Measurements from ENCODE around the gene OR6K3.

Gene OR6K3

GRCh38 chr1:158686111-158687009 is 34.2 kb downstream of the OR6K3 start, which contains the start of gene SPTA1:
TSS of gene SPTA1 (minus strand) at chr1:158686715. CDS start at chr1:158686517, 198 bp downstream.
- no peak for DNase-seq

- no peak for DNase-seq
Measured at GRCh38 chr1:158685085-158685484, 35.4 kb downstream of the OR6K3 start.

DNA sequence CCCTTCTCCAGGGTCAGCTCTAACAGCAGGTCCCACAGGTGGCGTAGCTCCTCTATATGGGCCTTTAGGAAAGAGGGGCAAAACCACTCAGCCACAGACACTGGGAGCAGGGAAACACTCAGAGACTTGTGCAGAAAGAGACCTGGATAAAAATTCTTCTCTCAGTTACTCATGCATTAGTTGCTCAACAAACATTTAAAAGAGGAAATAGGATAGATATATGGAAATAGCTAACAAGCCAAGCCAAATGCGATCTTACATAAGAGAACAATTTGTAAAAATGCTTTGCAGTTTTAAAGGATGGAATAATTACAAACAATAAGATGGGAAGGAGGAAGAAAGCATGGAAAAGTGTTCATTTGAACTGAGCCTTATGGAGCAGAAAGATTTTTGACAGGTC is 38.9 kb downstream of the OR6K3 start:
- DNase-seq = no peak

- DNase-seq = no peak
Measured at GRCh38 chr1:158679289-158679688, 41.2 kb downstream of the OR6K3 start.

GRCh38 chr1:158675563-158676323 is 44.8 kb downstream of the OR6K3 start:
- no peak for DNase-seq

DNA sequence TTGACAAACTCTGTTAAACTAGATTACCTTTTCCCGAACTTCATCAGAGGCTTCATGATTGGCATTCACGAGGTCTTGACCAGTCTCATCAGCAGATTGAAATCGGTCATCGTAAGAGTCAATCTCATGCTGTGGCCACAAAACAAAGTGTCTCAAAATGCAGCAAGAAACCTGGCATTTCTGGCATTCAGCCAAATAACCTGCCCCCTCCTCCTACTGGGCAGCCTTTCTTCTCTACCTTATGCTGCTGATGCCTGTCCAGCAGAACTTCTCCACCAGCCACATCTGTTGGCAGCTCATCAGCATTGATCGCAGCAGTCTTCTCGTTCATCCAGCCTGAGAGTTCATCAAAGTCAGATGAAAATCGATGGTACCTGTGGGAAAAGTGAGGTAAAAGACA is 46.2 kb downstream of the OR6K3 start:
- DNase-seq = no peak
